Activated CD4-positive, alpha-beta T cell treated with anti-CD3 and anti-CD28 coated beads, Interleukin-2, Interleukin-4, amounts not matched to agents 100 ng/mL and 50 ng/mL, durations not matched to agents 16 hours and 8 hours (primary cell): ENCODE results near the gene HAGHL.
A peak's percentile ranks its signal among the peaks of the same experiment; 100 is the strongest.
"Not testable (repeated sequence)": the region's sequence is repeated elsewhere in the genome, so short reads cannot be mapped to it uniquely, and the experiment has no call there.

Experiments used
- DNase-seq: peaks from one replicate; pipeline ENCODE4 v3.0.0-alpha.2; 2020; ENCODE audit warnings: low spot score

Gene HAGHL

DNA sequence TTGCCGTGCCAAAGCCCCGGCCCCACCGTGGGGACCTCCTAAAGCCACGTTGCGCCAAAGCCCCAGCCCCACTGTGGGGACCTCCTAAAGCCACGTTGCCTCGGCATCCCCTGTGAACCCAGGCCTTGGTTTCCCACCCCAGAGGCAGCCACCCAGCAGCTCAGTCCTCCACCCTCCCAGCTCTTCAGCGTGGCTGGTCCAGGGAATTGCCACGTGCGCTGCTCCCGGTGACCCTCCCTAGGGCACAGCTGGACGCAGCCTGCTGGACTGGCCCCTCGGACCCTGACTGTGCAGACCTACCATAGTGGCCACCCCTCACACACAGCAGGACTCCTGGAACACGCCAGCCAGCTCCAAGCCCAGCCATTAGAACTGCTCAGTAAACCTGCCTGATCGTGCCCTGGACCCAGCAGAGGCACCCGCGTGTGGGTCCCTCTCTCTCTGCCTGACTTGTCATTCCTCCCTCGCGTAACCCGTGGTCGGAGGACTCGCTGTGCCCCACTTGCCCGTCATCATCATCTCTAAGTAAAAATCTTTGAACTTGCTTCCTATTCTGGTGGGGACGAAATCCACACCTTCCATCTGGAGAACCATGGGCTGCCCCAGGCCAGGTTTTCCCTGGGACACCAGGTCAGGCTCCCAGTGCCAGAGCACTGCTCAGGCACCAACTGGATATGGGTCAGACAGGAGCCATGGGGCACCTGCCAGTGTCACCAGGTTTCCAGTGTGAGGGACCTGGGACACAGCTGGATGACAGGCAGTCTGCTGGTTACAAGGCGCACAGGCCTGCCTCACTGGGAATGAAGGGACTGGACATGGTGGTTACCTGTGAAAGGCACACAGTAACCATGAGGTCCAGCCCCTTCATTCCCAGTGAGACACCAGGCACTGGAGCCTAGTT, 8.3 kb downstream of the HAGHL start:
- DNase-seq, result no peak

DNA sequence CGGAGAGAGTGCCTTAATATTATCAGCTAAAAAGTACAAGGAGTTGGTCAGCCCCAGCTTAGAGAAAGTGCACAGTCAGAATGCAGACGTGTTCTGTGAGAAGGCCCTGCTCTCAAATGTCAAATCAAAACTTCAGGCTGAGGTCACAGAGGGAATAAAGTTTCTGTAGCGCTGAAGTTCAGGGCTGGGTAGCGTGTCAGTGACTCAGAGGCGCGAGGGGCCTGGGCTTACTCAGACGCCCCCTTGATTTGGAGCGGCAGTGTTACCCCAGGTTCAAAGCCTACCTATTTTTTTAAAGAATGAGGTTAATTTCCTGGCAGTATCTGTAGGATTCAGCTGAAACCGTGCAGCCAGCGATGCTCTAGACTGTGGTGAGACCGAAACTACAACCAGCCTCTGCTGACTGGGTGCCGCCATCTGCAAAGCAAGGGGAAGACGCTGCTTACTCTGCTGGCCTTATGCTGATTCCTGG, 9.1 kb downstream of the HAGHL start:
- peak; percentile 90 for DNase-seq

DNA sequence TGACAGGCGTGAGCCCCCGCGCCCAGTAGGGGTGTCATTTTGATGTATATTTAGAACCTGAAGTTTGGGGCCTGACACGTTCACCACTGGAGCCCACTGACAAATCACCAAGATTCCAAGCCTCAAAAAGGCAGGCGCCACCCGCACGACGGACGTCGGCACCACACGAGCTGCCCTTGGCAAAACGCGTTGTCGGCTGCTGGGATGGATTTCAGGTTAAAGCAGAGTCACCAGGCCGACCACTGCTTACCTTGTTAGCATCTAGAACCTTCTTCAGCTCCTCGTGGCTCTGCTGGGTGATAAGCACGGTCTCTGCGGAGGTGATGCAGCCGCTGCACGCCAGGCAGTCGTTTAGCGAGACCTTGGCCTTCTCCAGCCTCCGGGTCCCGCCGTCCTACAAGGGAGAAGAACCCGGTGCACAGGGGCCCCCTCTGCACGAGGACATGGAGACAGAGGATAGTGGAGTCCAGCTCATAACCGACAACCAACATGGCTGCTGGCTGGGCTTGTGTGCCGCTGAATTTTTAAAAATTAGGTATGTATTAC, 10.1 kb downstream of the HAGHL start:
- DNase-seq, result no peak

DNA sequence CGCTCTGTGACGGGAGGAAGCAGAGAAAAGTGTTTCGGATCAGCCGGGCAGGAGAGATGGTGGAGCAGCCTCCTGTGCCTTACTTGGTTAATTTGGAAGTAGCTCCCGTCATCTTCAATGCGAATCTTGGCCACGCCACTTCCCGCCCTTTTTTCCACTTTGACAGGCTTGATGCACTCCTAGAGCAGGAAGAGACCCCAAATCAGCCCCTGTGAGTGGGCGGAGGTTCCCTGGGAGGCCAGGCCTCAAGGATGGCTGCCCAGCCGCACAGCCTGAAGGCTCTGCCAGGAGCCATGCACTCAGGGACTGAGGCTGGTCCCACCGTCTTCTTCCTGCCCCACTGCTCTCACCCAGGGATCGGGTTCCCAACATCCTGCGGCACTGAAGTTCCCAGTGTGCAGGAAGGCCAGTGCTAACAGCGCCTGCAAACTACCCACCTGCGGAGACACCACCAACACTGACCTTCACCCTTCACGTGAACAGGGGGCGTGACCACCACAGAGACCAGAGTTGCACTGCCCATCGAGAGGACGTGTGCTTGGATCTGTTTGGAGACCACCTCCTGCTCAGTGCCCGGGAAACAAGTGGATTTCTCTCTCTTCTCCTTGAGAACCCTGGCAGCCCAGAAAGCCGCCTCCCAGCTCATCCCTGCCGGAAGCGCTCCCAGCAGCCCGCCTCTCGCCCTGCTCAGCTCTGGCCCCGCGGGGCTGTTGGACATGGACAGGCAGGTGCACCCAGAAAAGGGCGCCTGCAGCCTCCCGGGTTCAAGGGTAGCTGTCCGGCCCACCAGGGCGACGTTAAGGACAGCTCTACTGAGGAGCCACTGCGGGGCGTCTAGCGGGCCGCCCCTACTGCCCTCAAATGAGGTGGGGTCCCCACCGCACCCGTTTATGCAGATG, 12.9 kb downstream of the HAGHL start:
- no peak for DNase-seq

GRCh38 chr16:740459-740763, 13.5 kb downstream of the HAGHL start:
- DNase-seq, result no peak

- peak; percentile 92 for DNase-seq
Measured at GRCh38 chr16:740764-741505, 14.0 kb downstream of the HAGHL start, which contains the start of gene CIAO3. TSS of gene CIAO3 (minus strand) at chr16:740997. CDS start at chr16:740985, 12 bp downstream.

GRCh38 chr16:741986-742629, 15.2 kb downstream of the HAGHL start:
- DNase-seq, result no peak

DNA sequence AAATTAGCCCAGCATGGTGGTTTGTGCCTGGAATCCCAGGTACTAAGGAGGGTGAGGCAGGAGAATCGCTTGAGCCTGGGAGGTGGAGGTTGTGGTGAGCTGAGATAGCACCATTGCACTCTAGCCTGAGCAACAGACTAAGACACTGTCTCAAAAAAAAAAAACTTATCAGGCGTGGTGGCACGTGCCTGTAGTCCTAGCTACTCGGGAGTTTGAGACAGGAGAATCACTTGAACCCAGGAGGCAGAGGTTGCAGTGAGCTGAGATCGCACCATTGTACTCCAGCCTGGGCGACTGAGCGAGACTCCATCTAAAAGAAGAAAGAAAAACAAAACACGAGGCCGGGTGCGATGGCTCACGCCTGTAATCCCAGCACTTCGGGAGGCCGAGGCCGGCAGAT, 16.0 kb downstream of the HAGHL start:
- DNase-seq, result not testable (repeated sequence)

DNA sequence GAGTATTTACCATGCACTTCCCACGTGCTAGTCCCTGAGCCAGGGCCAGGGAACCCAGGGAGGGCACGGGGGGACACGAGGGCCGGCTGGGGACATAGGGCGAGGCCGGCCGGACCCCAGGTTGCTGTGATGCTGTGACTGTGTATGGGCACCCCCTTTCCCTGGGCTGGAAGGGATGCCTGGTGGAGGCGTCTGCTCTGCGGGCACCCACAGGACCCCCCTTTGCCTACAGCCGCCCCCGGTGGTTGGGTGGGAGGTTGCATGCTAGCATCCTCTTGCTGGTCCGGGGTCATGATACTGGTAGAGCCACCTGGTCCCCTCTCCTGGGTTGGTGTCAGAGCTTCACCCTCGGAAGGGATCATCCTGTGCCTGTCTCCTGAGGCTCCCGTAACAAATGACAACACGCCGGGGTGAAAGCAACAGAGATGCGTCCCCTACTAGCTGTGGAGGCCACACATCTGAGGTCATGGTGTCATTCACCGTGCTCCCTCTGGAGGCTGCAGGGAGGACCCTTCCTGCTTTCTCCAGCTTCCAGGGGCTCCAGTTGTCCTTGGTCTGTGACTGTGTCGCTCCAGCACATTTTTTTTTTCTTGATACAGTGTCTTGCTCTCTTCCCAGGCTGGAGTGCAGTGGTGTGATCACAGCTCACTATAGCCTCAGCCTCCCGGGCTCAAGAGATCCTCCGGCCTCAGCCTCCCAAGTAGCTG, 17.0 kb downstream of the HAGHL start:
- DNase-seq, result no peak

- DNase-seq, result no peak
Measured at GRCh38 chr16:745739-746138, 18.8 kb downstream of the HAGHL start.

DNA sequence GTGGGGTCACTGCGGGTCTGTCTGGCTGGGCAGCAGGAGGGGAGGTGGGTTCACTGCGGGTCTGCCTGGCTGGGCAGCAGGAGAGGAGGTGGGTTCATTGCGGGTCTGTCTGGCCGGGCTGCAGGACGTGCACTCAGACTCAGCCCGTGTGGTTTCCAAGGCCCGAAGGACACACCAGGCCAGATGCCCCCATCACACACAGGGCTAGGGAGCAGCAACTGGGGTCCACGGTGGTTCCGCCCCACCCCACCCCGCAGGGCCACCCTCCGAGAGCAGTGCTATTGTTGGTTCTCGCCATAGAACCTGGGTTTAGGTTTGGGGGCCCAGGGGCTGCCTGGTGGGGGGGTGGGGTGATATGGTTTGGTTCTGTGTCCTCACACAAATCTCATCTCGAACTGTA, 19.7 kb downstream of the HAGHL start:
- DNase-seq, result no peak

GRCh38 chr16:747978-748746, 21.3 kb downstream of the HAGHL start:
- no peak for DNase-seq

- no peak for DNase-seq
Measured at GRCh38 chr16:749010-749409, 22.1 kb downstream of the HAGHL start.

- DNase-seq, result no peak
Measured at GRCh38 chr16:750485-750884, 23.6 kb downstream of the HAGHL start.

- no peak for DNase-seq
Measured at GRCh38 chr16:751152-752006, 24.5 kb downstream of the HAGHL start.

DNA sequence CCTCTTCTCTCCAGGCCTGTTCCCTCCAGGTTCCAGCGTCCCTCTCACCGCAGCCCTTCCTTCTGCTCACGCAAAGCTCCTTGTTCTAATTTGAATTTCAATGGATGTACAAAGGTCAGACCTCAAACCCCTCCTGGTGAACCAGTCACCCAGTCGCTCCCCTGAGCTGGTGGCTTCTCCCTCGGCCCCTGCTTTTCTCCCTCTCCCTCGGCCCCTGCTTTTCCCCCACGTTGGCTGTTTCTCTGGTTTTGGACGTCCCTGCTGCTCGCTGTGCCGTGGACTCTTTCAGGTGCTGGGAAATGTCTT, 25.1 kb downstream of the HAGHL start:
- DNase-seq, result no peak

DNA sequence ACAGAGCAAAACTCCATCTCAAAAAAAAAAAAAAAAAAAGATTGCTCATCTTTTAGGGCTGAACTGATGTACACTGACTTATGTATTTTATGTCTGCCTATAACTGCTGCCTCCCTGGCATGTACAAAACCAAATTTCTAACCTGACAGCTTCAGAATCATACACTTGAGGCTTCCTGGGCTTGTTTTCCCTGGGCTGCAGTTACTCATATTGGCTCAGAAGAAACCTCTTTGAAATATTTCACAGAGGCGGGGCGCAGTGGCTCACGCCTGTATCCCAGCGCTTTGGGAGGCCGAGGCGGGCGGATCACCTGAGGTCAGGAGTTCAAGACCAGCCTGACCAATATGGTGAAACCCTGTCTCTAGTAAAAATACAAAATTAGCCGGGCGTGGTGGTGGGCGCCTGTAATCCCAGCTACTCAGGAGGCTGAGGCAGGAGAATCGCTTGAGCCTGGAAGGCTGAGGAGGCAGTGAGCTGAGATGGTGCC, 27.3 kb downstream of the HAGHL start:
- not testable (repeated sequence) for DNase-seq

GRCh38 chr16:754656-755055, 27.8 kb downstream of the HAGHL start:
- no peak for DNase-seq

DNA sequence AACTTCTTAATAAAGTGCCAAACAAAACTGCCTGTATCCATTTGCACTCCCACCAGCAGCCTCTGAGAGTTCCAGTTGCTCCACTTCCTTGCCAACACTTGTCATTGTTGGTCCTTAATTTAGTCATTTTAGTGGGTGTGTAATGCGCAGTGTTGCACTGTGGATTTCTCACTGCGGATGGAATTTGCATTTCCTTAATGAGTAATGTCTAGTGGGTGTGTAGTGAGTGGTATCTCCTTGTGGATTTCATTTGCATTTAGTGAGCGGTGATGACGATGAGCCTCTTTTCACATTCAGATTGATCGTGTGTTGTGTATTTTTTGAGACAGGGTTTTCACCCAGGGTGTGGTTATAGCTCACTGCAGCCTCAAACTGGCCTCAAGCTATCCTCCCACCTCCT, 29.5 kb downstream of the HAGHL start:
- DNase-seq, result no peak
